ENCODE measurements around the gene SMIM35.

SMIM35 gene

GRCh38 chr11:118006153-118006534, 80.6 kb downstream of the SMIM35 start:
- peaks cover 13% of the 10 kb centered on the region for H3K4me1 ChIP-seq (ENCODE audit: insufficient read depth, low read length)
- H3K9ac ChIP-seq (ENCODE audit: low read depth, low read length), result no peak overlapping the region
- H3K36me3 ChIP-seq (ENCODE audit: insufficient read depth, low read length), result no peaks in the 10 kb centered on the region
- peaks cover 2% of the 10 kb centered on the region; the same call in 1 of the 2 replicates for H3K9me3 ChIP-seq (ENCODE audit: control insufficient read depth, insufficient read depth, low read length)

- Histone ChIP-seq H3K9me3 (ENCODE audit: control insufficient read depth, insufficient read depth, low read length) (peaks cover 2% of the 10 kb centered on the region; the same call in 1 of the 2 replicates), H3K4me1 (ENCODE audit: insufficient read depth, low read length) (peaks cover 13% of the 10 kb centered on the region), H3K36me3 (ENCODE audit: insufficient read depth, low read length) (no peaks in the 10 kb centered on the region), H3K9ac (ENCODE audit: low read depth, low read length) (no peak overlapping the region)
Measured at GRCh38 chr11:118005224-118006152, 81.3 kb downstream of the SMIM35 start.

GRCh38 chr11:118004543-118005223, 82.1 kb downstream of the SMIM35 start:
- H3K9me3 ChIP-seq (ENCODE audit: control insufficient read depth, insufficient read depth, low read length), result peaks cover 2% of the 10 kb centered on the region; the same call in 1 of the 2 replicates
- H3K9ac ChIP-seq (ENCODE audit: low read depth, low read length), result no peak overlapping the region
- H3K36me3 ChIP-seq (ENCODE audit: insufficient read depth, low read length), result no peaks in the 10 kb centered on the region
- H3K4me1 ChIP-seq (ENCODE audit: insufficient read depth, low read length), result peaks cover 13% of the 10 kb centered on the region

- H3K9me3 ChIP-seq (ENCODE audit: control insufficient read depth, insufficient read depth, low read length), result peaks cover 2% of the 10 kb centered on the region; the same call in 1 of the 2 replicates
- no peaks in the 10 kb centered on the region for H3K36me3 ChIP-seq (ENCODE audit: insufficient read depth, low read length)
- H3K9ac ChIP-seq (ENCODE audit: low read depth, low read length), result no peak overlapping the region
- peaks cover 13% of the 10 kb centered on the region for H3K4me1 ChIP-seq (ENCODE audit: insufficient read depth, low read length)
Measured at GRCh38 chr11:118003456-118003855, 83.3 kb downstream of the SMIM35 start.

- H3K9me3 ChIP-seq (ENCODE audit: control insufficient read depth, insufficient read depth, low read length), result peaks cover 2% of the 10 kb centered on the region; the same call in 1 of the 2 replicates
- peaks cover 13% of the 10 kb centered on the region for H3K4me1 ChIP-seq (ENCODE audit: insufficient read depth, low read length)
- H3K9ac ChIP-seq (ENCODE audit: low read depth, low read length), result no peak overlapping the region
- no peaks in the 10 kb centered on the region for H3K36me3 ChIP-seq (ENCODE audit: insufficient read depth, low read length)
Measured at GRCh38 chr11:118002541-118003423, 84.0 kb downstream of the SMIM35 start.

GRCh38 chr11:118002010-118002540, 84.7 kb downstream of the SMIM35 start:
- Histone ChIP-seq H3K9ac (ENCODE audit: low read depth, low read length) (no peak overlapping the region), H3K36me3 (ENCODE audit: insufficient read depth, low read length) (no peaks in the 10 kb centered on the region), H3K4me1 (ENCODE audit: insufficient read depth, low read length) (peaks cover 13% of the 10 kb centered on the region)

GRCh38 chr11:118001494-118001971, 85.2 kb downstream of the SMIM35 start:
- peaks cover 2% of the 10 kb centered on the region; the same call in 1 of the 2 replicates for H3K9me3 ChIP-seq (ENCODE audit: control insufficient read depth, insufficient read depth, low read length)
- H3K9ac ChIP-seq (ENCODE audit: low read depth, low read length), result no peak overlapping the region
- peaks cover 13% of the 10 kb centered on the region for H3K4me1 ChIP-seq (ENCODE audit: insufficient read depth, low read length)

More at GRCh38 chr11:118002010-118002540, 84.7 kb downstream of the SMIM35 start:
- H3K9me3 ChIP-seq (ENCODE audit: control insufficient read depth, insufficient read depth, low read length), result peaks cover 2% of the 10 kb centered on the region; the same call in 1 of the 2 replicates

GRCh38 chr11:118000850-118001228, 85.9 kb downstream of the SMIM35 start:
- Histone ChIP-seq H3K9me3 (ENCODE audit: control insufficient read depth, insufficient read depth, low read length) (peaks cover 2% of the 10 kb centered on the region; the same call in 1 of the 2 replicates), H3K4me1 (ENCODE audit: insufficient read depth, low read length) (peaks cover 13% of the 10 kb centered on the region), H3K9ac (ENCODE audit: low read depth, low read length) (no peak overlapping the region), H3K36me3 (ENCODE audit: insufficient read depth, low read length) (no peaks in the 10 kb centered on the region)

More at GRCh38 chr11:118001494-118001971, 85.2 kb downstream of the SMIM35 start:
- no peaks in the 10 kb centered on the region for H3K36me3 ChIP-seq (ENCODE audit: insufficient read depth, low read length)

GRCh38 chr11:118000067-118000849, 86.5 kb downstream of the SMIM35 start:
- Histone ChIP-seq H3K36me3 (ENCODE audit: insufficient read depth, low read length) (no peaks in the 10 kb centered on the region), H3K4me1 (ENCODE audit: insufficient read depth, low read length) (peaks cover 13% of the 10 kb centered on the region), H3K9me3 (ENCODE audit: control insufficient read depth, insufficient read depth, low read length) (peaks cover 2% of the 10 kb centered on the region; the same call in 1 of the 2 replicates), H3K9ac (ENCODE audit: low read depth, low read length) (no peak overlapping the region)

- Histone ChIP-seq H3K4me1 (ENCODE audit: insufficient read depth, low read length) (peaks cover 13% of the 10 kb centered on the region), H3K36me3 (ENCODE audit: insufficient read depth, low read length) (no peaks in the 10 kb centered on the region)
Measured at GRCh38 chr11:117999354-117999993, 87.3 kb downstream of the SMIM35 start.

GRCh38 chr11:117998664-117999353, 88.0 kb downstream of the SMIM35 start:
- Histone ChIP-seq H3K9me3 (ENCODE audit: control insufficient read depth, insufficient read depth, low read length) (peaks cover 2% of the 10 kb centered on the region; the same call in 1 of the 2 replicates), H3K4me1 (ENCODE audit: insufficient read depth, low read length) (peaks cover 13% of the 10 kb centered on the region), H3K9ac (ENCODE audit: low read depth, low read length) (no peak overlapping the region)

More at GRCh38 chr11:117999354-117999993, 87.3 kb downstream of the SMIM35 start:
- no peak overlapping the region for H3K9ac ChIP-seq (ENCODE audit: low read depth, low read length)
- H3K9me3 ChIP-seq (ENCODE audit: control insufficient read depth, insufficient read depth, low read length), result peaks cover 2% of the 10 kb centered on the region; the same call in 1 of the 2 replicates

More at GRCh38 chr11:117998664-117999353, 88.0 kb downstream of the SMIM35 start:
- no peaks in the 10 kb centered on the region for H3K36me3 ChIP-seq (ENCODE audit: insufficient read depth, low read length)
